HEK293T (cell line): Measurements from ENCODE around the gene DTNBP1.

ENCODE experiments used
- CTCF ChIA-PET: fragments of 350-600 bp; formaldehyde crosslinking; extraction: SDS; loops from one replicate; lab custom pipeline; 2021; ENCODE audit warnings: antibody characterized with exemption, inconsistent platforms; lab: Yijun Ruan, JAX
- POLR2A ChIA-PET: fragments of 350-600 bp; formaldehyde crosslinking; extraction: SDS; loops from one replicate; lab custom pipeline; 2020; ENCODE audit warnings: antibody characterized with exemption, inconsistent platforms; lab: Yijun Ruan, JAX
- DNase-seq: peaks from one replicate; pipeline ENCODE4 v3.0.0; 2012; ENCODE audit warnings: mixed read lengths; ENCODE audit errors: extremely low spot score
- ARNT ChIP-seq: fragments of 450-650 bp; IDR thresholded peaks from 2 replicates; pipeline ENCODE4 v1.6.1; 2017; ENCODE audit warnings: mild to moderate bottlenecking
- BHLHE40 ChIP-seq: fragments of 450-650 bp; IDR thresholded peaks from 2 replicates; pipeline ENCODE4 v1.6.1; 2016; ENCODE audit warnings: mild to moderate bottlenecking, moderate library complexity, borderline replicate concordance
- CTBP1 ChIP-seq: fragments of 450-650 bp; IDR thresholded peaks from 2 replicates; pipeline ENCODE4 v1.6.1; 2016; ENCODE audit warnings: borderline replicate concordance
- ELF4 ChIP-seq: fragments of 450-650 bp; IDR thresholded peaks from 2 replicates; pipeline ENCODE4 v1.6.1; 2017; ENCODE audit warnings: antibody characterized with exemption
- FOXA1 ChIP-seq: fragments of 450-650 bp; IDR thresholded peaks from 2 replicates; pipeline ENCODE4 v1.6.1; 2016; ENCODE audit warnings: mild to moderate bottlenecking
- FOXK2 ChIP-seq: fragments of 450-650 bp; IDR thresholded peaks from 2 replicates; pipeline ENCODE4 v1.6.1; 2016; ENCODE audit warnings: mild to moderate bottlenecking
- FOXM1 ChIP-seq: fragments of 450-650 bp; IDR thresholded peaks from 2 replicates; pipeline ENCODE4 v1.6.1; 2017; ENCODE audit warnings: mild to moderate bottlenecking, borderline replicate concordance
- HDGF ChIP-seq: fragments of 450-650 bp; IDR thresholded peaks from 2 replicates; pipeline ENCODE4 v1.6.1; 2017; ENCODE audit warnings: antibody characterized with exemption, borderline replicate concordance
- L3MBTL2 ChIP-seq: fragments of 450-650 bp; conservative IDR thresholded peaks from 2 replicates; pipeline ENCODE4 v1.6.1; 2016; ENCODE audit warnings: mild to moderate bottlenecking
- LEF1 ChIP-seq: fragments of 450-650 bp; IDR thresholded peaks from 2 replicates; pipeline ENCODE4 v1.6.1; 2017; ENCODE audit warnings: mild to moderate bottlenecking, borderline replicate concordance
- NFRKB ChIP-seq: fragments of 450-650 bp; IDR thresholded peaks from 2 replicates; pipeline ENCODE4 v1.6.1; 2016; ENCODE audit warnings: mild to moderate bottlenecking, moderate library complexity
- PKNOX1 ChIP-seq: fragments of 450-650 bp; IDR thresholded peaks from 2 replicates; pipeline ENCODE4 v1.6.1; 2016
- SP1 ChIP-seq: fragments of 450-650 bp; IDR thresholded peaks from 2 replicates; pipeline ENCODE4 v1.6.1; 2017
- SUZ12 ChIP-seq: fragments of 450-650 bp; IDR thresholded peaks from 2 replicates; pipeline ENCODE4 v1.6.1; 2016; ENCODE audit warnings: mild to moderate bottlenecking
- TARDBP ChIP-seq: fragments of 450-650 bp; IDR thresholded peaks from 2 replicates; pipeline ENCODE4 v1.6.1; 2016
- ZNF384 ChIP-seq: fragments of 450-650 bp; IDR thresholded peaks from 2 replicates; pipeline ENCODE4 v1.6.1; 2016

DTNBP1 gene

GRCh38 chr6:15604843-15605242 is 58.0 kb downstream of the DTNBP1 start:
- TF ChIP-seq ZNF384 (no peak), ELF4 (no peak), PKNOX1 (no peak), TARDBP (no peak), L3MBTL2 (no peak), BHLHE40 (no peak), FOXK2 (no peak), SUZ12 (no peak), HDGF (no peak), FOXM1 (no peak)
- no peak for DNase-seq
- CTCF ChIA-PET: interaction anchor here (0.7 kb wide), 1 partner anchor 16 kb away, joined by 5 read pairs; no protein-coding TSS in a partner anchor
- POLR2A ChIA-PET: no interaction called here

- TF ChIP-seq ARNT (no peak), HDGF (no peak), ZNF384 (no peak), SP1 (no peak), NFRKB (no peak), LEF1 (no peak), ELF4 (no peak), PKNOX1 (no peak)
- ChIA-PET CTCF (no interaction called here), POLR2A (no interaction called here)
- DNase-seq: no peak
These were observed 60.7 kb downstream of the DTNBP1 start for GRCh38 chr6:15602154-15602553.

GRCh38 chr6:15598273-15598798 is 64.5 kb downstream of the DTNBP1 start:
- ChIA-PET CTCF (no interaction called here), POLR2A (no interaction called here)
- TF ChIP-seq ZNF384: no peak
- TF ChIP-seq FOXM1: no peak
- no peak for TF ChIP-seq ELF4
- no peak for DNase-seq

- ChIA-PET CTCF (no interaction called here), POLR2A (no interaction called here)
- no peak for DNase-seq
- no peak for TF ChIP-seq ZNF384
- TF ChIP-seq L3MBTL2: no peak
- no peak for TF ChIP-seq NFRKB
- no peak for TF ChIP-seq ELF4
- TF ChIP-seq SUZ12: no peak
- TF ChIP-seq LEF1: no peak
- no peak for TF ChIP-seq CTBP1
- TF ChIP-seq PKNOX1: no peak
- TF ChIP-seq HDGF: no peak
- TF ChIP-seq TARDBP: no peak
- no peak for TF ChIP-seq SP1
- TF ChIP-seq FOXK2: no peak
- no peak for TF ChIP-seq BHLHE40
- TF ChIP-seq FOXM1: no peak
- no peak for TF ChIP-seq FOXA1
- no peak for TF ChIP-seq ARNT
These were observed 66.5 kb downstream of the DTNBP1 start for GRCh38 chr6:15596186-15596896.

GRCh38 chr6:15595461-15596173 is 67.2 kb downstream of the DTNBP1 start:
- TF ChIP-seq SUZ12: no peak
- no peak for TF ChIP-seq FOXM1
- TF ChIP-seq FOXK2: no peak
- no peak for TF ChIP-seq ARNT
- TF ChIP-seq L3MBTL2: no peak
- TF ChIP-seq CTBP1: no peak
- no peak for TF ChIP-seq FOXA1
- TF ChIP-seq BHLHE40: no peak
- no peak for TF ChIP-seq PKNOX1
- TF ChIP-seq ZNF384: no peak
- TF ChIP-seq NFRKB: no peak
- no peak for TF ChIP-seq LEF1
- TF ChIP-seq ELF4: no peak
- ChIA-PET POLR2A (no interaction called here), CTCF (no interaction called here)
- no peak for DNase-seq
